ENCODE results near the gene IKZF4. TPM values are rescaled to one million over a fixed set of nuclear protein-coding genes. Genes with fewer than 3 reads are reported as not detected.

IKZF4 gene
- total RNA-seq, 6 experiments from 2014 or later, result 0.99 to 2.6 (median 2.3) TPM

DNA sequence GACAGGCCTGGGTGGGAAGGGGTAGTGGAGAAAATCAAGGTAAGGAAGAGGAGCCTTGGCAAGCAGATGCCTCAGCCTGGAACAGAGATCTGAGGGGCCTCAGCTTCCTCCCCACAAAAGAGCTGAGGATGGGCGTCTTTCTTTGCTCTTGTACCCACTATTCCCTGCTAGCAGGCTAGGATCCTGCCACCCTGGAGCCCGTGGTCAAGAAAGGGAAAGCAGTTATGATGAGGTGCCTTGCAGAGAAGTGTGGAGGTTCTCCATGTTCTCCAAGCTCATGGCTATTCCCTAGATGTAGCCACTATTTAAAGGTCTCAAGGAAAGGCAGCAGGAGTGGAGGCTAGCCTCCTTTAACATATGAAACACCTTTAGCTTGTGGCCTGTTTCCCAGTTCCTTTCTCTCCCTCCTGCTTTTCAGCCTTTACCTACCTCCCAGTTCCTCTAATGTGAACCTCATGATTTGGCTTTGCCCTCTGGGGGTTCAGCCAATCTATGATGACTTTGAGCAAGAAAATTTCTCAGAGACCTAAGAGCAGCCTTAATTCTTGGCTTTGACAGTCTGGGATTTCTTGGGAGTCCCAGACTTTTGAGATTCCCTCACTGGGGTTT lies 1.1 kb downstream of the IKZF4 start:
- 43% methylated on average over 1 of the region's 2 CpGs for WGBS (ENCODE audit: insufficient coverage, low coverage, low lambda C conversion rate, missing lambda C conversion rate)
- no peak overlapping the region for H3K4me3 ChIP-seq
- TF ChIP-seq, protein P1, sequence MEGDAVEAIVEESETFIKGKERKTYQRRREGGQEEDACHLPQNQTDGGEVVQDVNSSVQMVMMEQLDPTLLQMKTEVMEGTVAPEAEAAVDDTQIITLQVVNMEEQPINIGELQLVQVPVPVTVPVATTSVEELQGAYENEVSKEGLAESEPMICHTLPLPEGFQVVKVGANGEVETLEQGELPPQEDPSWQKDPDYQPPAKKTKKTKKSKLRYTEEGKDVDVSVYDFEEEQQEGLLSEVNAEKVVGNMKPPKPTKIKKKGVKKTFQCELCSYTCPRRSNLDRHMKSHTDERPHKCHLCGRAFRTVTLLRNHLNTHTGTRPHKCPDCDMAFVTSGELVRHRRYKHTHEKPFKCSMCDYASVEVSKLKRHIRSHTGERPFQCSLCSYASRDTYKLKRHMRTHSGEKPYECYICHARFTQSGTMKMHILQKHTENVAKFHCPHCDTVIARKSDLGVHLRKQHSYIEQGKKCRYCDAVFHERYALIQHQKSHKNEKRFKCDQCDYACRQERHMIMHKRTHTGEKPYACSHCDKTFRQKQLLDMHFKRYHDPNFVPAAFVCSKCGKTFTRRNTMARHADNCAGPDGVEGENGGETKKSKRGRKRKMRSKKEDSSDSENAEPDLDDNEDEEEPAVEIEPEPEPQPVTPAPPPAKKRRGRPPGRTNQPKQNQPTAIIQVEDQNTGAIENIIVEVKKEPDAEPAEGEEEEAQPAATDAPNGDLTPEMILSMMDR (IDR thresholded peaks at IDR 0.05), result no peak
- TF ChIP-seq POLR2A (IDR thresholded peaks at IDR 0.05), result no peak
- ATAC-seq, result peak in 1 of 4 donors; percentile 12
- no peaks in the 10 kb centered on the region for H3K4me1 ChIP-seq
- H3K9me3 ChIP-seq, result no peaks in the 10 kb centered on the region
- no peak for DNase-seq
- H3K36me3 ChIP-seq, result no peaks in the 10 kb centered on the region
- H3K27ac ChIP-seq, result no peak overlapping the region
- H3K27me3 ChIP-seq, result no peaks in the 10 kb centered on the region
- intact Hi-C loops (cut with DNase I), result no loop called here

DNA sequence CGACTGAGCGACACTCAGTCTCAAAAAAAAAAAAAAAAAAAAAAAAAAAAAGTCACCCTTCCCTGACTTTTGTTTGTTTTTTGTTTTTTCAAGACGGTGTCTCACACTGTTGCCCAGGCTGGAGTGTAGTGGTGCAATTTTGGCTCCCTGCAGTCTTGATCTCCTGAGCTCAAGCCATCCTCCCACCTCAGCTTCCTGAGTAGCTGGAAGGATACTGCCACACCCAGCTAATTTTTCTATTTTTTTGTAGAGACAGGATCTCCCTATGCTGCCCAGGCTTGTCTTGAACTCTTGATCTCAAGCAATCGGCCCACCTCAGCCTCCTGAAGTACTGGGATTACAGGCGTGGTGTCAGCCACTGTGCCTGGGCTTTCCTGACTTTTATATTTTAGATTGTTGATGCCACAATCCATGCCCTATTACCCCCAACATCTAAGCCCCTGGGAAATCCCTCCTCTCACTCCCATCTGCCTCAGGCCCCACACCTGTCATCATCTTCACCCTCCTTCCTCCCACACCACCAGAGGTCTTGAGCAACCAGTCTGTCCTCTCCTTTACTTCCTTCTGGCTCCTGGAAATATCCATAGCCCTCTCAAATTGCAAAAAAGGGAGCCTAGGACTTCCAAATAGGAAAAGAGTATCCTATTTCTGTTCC lies 7.8 kb downstream of the IKZF4 start:
- H3K27ac ChIP-seq, result peak overlapping the region in 1 of 3 donors; percentile 7
- 67% methylated on average over 1 of the region's 5 CpGs for WGBS (ENCODE audit: insufficient coverage, low coverage, low lambda C conversion rate, missing lambda C conversion rate)
- H3K4me1 ChIP-seq, result peaks cover 0 to 14% (median 5%) of the 10 kb centered on the region in 4 donors
- H3K4me3 ChIP-seq, result no peak overlapping the region
- DNase-seq (no peak), ATAC-seq (no peak)
- TF ChIP-seq POLR2A (IDR thresholded peaks at IDR 0.05), result no peak
- TF ChIP-seq, protein P1 (IDR thresholded peaks at IDR 0.05), result no peak
- no peaks in the 10 kb centered on the region for H3K36me3 ChIP-seq
- intact Hi-C loops (cut with DNase I), result no loop called here
- H3K27me3 ChIP-seq, result no peaks in the 10 kb centered on the region
- no peaks in the 10 kb centered on the region for H3K9me3 ChIP-seq

DNA sequence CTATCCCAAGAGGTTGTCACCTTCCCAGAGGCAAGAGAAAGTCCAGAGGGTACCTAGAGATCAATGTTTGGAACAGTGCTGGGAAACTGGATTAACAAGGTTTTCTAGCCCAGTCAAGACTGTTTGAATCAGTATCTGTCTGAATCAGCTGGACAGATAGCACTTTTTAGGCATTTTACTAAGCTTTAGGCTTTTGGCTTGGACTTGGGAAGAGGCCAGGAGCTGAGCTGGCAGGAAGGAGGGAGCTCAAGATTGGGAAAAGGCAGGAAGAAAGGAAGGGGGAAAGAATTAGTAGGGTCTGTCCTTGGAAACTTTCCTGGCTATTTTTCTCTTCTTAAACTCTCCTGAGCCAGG lies 8.3 kb downstream of the IKZF4 start:
- no peak overlapping the region for H3K4me3 ChIP-seq
- H3K4me1 ChIP-seq, result peaks cover 0 to 14% (median 5%) of the 10 kb centered on the region in 4 donors
- ATAC-seq (peak; percentile 19 to 69 (median 38)), DNase-seq (no peak)
- TF ChIP-seq POLR2A (IDR thresholded peaks at IDR 0.05), result no peak
- TF ChIP-seq, protein P1 (IDR thresholded peaks at IDR 0.05), result no peak
- H3K36me3 ChIP-seq, result no peaks in the 10 kb centered on the region
- H3K27me3 ChIP-seq, result no peaks in the 10 kb centered on the region
- H3K27ac ChIP-seq, result peak overlapping the region in 1 of 3 donors; percentile 7
- no peaks in the 10 kb centered on the region for H3K9me3 ChIP-seq
- intact Hi-C loops (cut with DNase I), result no loop called here

DNA sequence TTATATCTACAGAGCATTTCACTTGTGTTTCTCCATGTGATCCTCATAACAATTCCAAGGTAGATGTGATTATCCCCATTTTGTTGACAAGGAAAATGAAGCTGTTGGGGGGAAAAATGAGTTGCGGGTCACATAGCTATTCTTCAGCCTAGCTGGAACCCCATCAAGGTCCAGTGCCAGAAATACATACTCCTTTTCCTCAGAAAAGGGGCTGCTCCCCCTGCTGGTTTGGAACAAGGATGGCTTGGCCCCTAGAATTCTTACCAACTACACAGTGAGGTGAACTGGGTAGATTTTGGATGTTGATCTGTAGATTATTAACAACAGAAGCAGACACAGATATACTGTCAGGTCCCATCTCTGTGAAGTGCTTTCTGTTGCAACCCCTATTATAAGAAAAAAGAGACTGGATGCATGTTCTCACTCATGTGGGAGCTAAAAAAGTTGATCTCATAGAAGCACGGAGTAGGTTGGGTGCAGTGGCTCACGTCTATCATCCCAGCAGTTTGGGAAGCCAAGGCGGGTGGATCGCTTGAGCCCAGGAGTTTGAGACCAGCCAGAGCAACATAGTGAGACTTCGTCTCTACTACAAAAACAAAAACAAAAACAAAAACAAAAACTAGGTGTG lies 8.9 kb downstream of the IKZF4 start:
- Histone ChIP-seq H3K4me3 (no peak overlapping the region), H3K27ac (peak overlapping the region in 1 of 3 donors; percentile 7), H3K4me1 (peaks cover 0 to 14% (median 5%) of the 10 kb centered on the region in 4 donors), H3K36me3 (no peaks in the 10 kb centered on the region), H3K9me3 (no peaks in the 10 kb centered on the region), H3K27me3 (no peaks in the 10 kb centered on the region)
- 73% methylated on average over 6 of the region's 6 CpGs for WGBS (ENCODE audit: insufficient coverage, low coverage, low lambda C conversion rate, missing lambda C conversion rate)
- DNase-seq (peak in 2 of 3 donors; percentile 32 to 64), ATAC-seq (peak; percentile 89 to 93 (median 92))
- intact Hi-C loops (cut with DNase I), result no loop called here
- TF ChIP-seq POLR2A (IDR thresholded peaks at IDR 0.05), result no peak
- TF ChIP-seq, protein P1 (IDR thresholded peaks at IDR 0.05), result peak; percentile 61 to 75 (median 73)
